A549 (cell line): ENCODE data around the gene ELL. TPM values are rescaled to one million over a fixed set of nuclear protein-coding genes. Genes with fewer than 3 reads are reported as not detected.
A peak's percentile ranks its signal among the peaks of the same experiment; 100 is the strongest.
"Not testable (repeated sequence)": the region's sequence is repeated elsewhere in the genome, so short reads cannot be mapped to it uniquely, and the experiment has no call there.

Experiments used
- ATAC-seq, 2 experiments: fragments of 200-7000 bp in 1 of 2; fragments of >200 bp in 1 of 2; cut with Nextera tagmentation in 1 of 2; cut with Tn5 transposase in 1 of 2; 3 replicates each; pipeline versions ENCODE4 v1.8.0 to v1.9.1; 2018 to 2020; ENCODE audit warnings: mild to moderate bottlenecking in 1 of 2, moderate library complexity in 1 of 2
- CTCF ChIA-PET: fragments of 300-600 bp; sonication (Branson Sonifier 250); formaldehyde crosslinking; extraction: SDS; loops from one replicate; lab custom pipeline; 2021; ENCODE audit warnings: antibody characterized with exemption, inconsistent platforms; lab: Yijun Ruan, JAX
- POLR2A ChIA-PET: fragments of 350-600 bp; formaldehyde crosslinking; extraction: SDS; loops from one replicate; lab custom pipeline; 2021; ENCODE audit warnings: antibody characterized with exemption, inconsistent platforms; lab: Yijun Ruan, JAX
- DNase-seq, 2 experiments: peaks; one replicate each; pipeline versions ENCODE4 v3.0.0 to v3.0.0-alpha.2; 2011 to 2016; ENCODE audit warnings: low read depth in 1 of 2, low spot score in 1 of 2
- FAIRE-seq: peaks from 2 replicates; lab custom pipeline; 2011; peaks lifted over from hg19 to GRCh38; lab: Jason Lieb, UNC
- H3K27ac ChIP-seq, 2 experiments: fragments of >200 bp; sonication (Bioruptor Twin); formaldehyde crosslinking; 3 replicates each; pipeline ENCODE4 v1.5.1; 2016 to 2017
- H3K4me1 ChIP-seq: fragments of >200 bp; sonication (Bioruptor Twin); formaldehyde crosslinking; 3 replicates; pipeline ENCODE4 v1.6.1; 2016
- H3K4me2 ChIP-seq: fragments of >200 bp; sonication (Bioruptor Twin); formaldehyde crosslinking; 3 replicates; pipeline ENCODE4 v1.6.1; 2016
- H3K4me3 ChIP-seq: fragments of >200 bp; sonication (Bioruptor Twin); formaldehyde crosslinking; 3 replicates; pipeline ENCODE4 v1.5.1; 2016
- H3K9me3 ChIP-seq: fragments of >200 bp; sonication (Bioruptor Twin); formaldehyde crosslinking; 3 replicates; pipeline ENCODE4 v1.6.1; 2016
- CBX8 ChIP-seq: fragments of 200-600 bp; sonication (generic); IDR thresholded peaks from 2 replicates; pipeline ENCODE4 v1.6.1; 2016
- JUN ChIP-seq, 2 experiments: fragments of >200 bp; sonication (Bioruptor Twin); formaldehyde crosslinking; IDR thresholded peaks; 2 replicates in 1 of 2; 3 replicates in 1 of 2; pipeline ENCODE4 v1.6.1; 2016 to 2017
- KDM1A ChIP-seq: fragments of 200-600 bp; sonication (generic); IDR thresholded peaks from 2 replicates; pipeline ENCODE4 v1.6.1; 2016; ENCODE audit warnings: low read depth, mild to moderate bottlenecking
- MAFK ChIP-seq: fragments of 450-650 bp; IDR thresholded peaks from 2 replicates; pipeline ENCODE4 v1.6.1; 2014; ENCODE audit not compliant: partially characterized antibody
- MYC ChIP-seq: IDR thresholded peaks from 2 replicates; pipeline ENCODE4 v1.6.1; 2012; ENCODE audit warnings: mild to moderate bottlenecking, inconsistent platforms, low read length, improper control_type of control experiment, borderline replicate concordance
- PHF8 ChIP-seq: fragments of 200-600 bp; sonication (generic); IDR thresholded peaks from 2 replicates; pipeline ENCODE4 v1.6.1; 2016; ENCODE audit warnings: low read depth, mild to moderate bottlenecking, antibody characterized with exemption, moderate library complexity, borderline replicate concordance
- POLR2A ChIP-seq: IDR thresholded peaks from 2 replicates; pipeline ENCODE4 v1.6.1; 2012; ENCODE audit warnings: mild to moderate bottlenecking, low read length
- RCOR1 ChIP-seq: fragments of 150-350 bp; IDR thresholded peaks from 2 replicates; pipeline ENCODE4 v1.6.1; 2014; ENCODE audit warnings: antibody characterized with exemption, low read length, low read depth
- WGBS: methylation state at CpG from one replicate; pipeline ENCODE4 v1.1.6; 2017; ENCODE audit errors: missing lambda C conversion rate; 5-methylcytosine and 5-hydroxymethylcytosine counted together
- polyA plus RNA-seq, 4 experiments: library from polyadenylated mRNA; depleted of rRNA in 3 of 4; stranded (reverse); fragments of >200 nt; fragmentation: RNase III in 1 of 4; extraction: RNeasy Plus Mini Kit Qiagen cat#74134 plus additional on column Dnase treatment in 1 of 4; gene quantifications; 2 replicates in 3 of 4; 3 replicates in 1 of 4; pipeline ENCODE4 v1.2.3, GENCODE V29; 2011 to 2017
- TF ChIP-seq, protein P1 (sequence below): IDR thresholded peaks from 2 replicates; pipeline ENCODE4 v1.6.1; 2012; ENCODE audit warnings: low read depth, borderline replicate concordance
- TF ChIP-seq, protein P2 (sequence below): fragments of >200 bp; sonication (Bioruptor Twin); formaldehyde crosslinking; IDR thresholded peaks from 3 replicates; pipeline ENCODE4 v1.6.1; 2016
- TF ChIP-seq, protein P3 (sequence below): fragments of >200 bp; sonication (Bioruptor Twin); formaldehyde crosslinking; IDR thresholded peaks from 3 replicates; pipeline ENCODE4 v1.5.1; 2016
- TF ChIP-seq, protein P4 (sequence below): IDR thresholded peaks from 2 replicates; pipeline ENCODE4 v1.6.1; 2012
- TF ChIP-seq, protein P5 (sequence below): fragments of 250-450 bp; sonication (Bioruptor Pico); IDR thresholded peaks from 2 replicates; pipeline ENCODE4 v1.5.0; 2020; ENCODE audit warnings: low read depth, mild to moderate bottlenecking, moderate library complexity
- TF ChIP-seq, protein P6 (sequence below): fragments of 450-650 bp; IDR thresholded peaks from 2 replicates; pipeline ENCODE4 v1.6.1; 2014; ENCODE audit warnings: antibody characterized with exemption

Gene ELL
- polyA plus RNA-seq, 2 of the 4 experiments (the other 2 are of a cell fraction), result 1.6 to 3.6 TPM

DNA sequence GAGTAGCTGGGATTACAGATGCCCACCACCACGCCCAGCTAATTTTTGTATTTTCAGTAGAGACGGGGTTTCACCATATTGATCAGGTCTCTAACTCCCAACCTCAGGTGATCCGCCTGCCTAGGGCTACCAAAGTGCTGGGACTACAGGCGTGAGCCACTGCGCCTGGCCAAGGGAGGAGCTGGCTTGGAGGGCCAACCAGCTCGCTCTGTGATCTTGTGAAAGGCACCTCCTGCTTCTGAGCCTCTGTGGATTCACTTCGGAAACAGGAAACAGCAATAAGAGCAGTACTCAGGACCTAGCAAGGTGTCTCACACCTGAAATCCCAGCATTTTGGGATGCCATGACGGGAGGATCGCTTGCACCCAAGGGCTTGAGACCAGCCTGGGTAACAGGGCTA, 2.0 kb upstream of the ELL start (continued):
- no peak for TF ChIP-seq CBX8
- TF ChIP-seq, protein P1, sequence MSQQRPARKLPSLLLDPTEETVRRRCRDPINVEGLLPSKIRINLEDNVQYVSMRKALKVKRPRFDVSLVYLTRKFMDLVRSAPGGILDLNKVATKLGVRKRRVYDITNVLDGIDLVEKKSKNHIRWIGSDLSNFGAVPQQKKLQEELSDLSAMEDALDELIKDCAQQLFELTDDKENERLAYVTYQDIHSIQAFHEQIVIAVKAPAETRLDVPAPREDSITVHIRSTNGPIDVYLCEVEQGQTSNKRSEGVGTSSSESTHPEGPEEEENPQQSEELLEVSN, result no peak

DNA sequence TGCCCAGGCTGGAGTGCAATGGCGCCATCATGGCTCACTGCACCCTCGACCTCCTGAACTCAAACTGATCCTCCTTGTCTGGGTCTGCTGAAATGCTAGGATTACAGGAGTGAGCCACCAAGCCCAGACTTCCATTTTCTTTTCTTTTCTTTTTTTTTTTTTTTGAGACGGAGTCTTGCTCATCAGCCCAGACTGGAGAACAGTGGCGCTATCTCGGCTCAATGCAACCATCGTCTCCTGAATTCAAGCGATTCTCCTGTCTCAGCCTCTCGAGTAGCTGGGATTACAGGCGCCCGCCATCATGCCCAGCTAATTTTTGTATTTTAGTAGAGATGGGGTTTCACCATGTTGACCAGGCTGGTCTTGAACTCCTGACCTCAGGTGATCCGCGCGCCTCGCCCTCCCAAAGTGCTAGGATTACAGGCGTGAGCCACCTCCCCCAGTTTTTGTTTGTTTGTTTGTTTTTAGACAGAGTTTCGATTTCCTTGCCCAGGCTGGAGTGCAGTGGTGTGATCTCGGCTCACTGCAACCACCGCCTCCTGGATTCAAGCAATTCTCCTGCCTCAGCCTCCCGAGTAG, 1.1 kb upstream of the ELL start:
- Histone ChIP-seq H3K4me2 (peak overlapping the region; percentile 50), H3K4me3 (peak overlapping the region; percentile 32), H3K27ac (peak overlapping the region; percentile 51 to 75)
- H3K9me3 ChIP-seq, DNase-seq, FAIRE-seq, H3K4me1 ChIP-seq, ATAC-seq: not testable (repeated sequence)
- WGBS, result 80% methylated on average over 19 of the region's 19 CpGs
- TF ChIP-seq, protein P2, sequence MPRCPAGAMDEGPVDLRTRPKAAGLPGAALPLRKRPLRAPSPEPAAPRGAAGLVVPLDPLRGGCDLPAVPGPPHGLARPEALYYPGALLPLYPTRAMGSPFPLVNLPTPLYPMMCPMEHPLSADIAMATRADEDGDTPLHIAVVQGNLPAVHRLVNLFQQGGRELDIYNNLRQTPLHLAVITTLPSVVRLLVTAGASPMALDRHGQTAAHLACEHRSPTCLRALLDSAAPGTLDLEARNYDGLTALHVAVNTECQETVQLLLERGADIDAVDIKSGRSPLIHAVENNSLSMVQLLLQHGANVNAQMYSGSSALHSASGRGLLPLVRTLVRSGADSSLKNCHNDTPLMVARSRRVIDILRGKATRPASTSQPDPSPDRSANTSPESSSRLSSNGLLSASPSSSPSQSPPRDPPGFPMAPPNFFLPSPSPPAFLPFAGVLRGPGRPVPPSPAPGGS, result peak; percentile 0; the same call in 1 of the 3 replicates
- 0 out of 5 replicates have a peak, but pooled peaks of 1 of the 2 experiments have one; percentile 27 for TF ChIP-seq JUN (IDR thresholded peaks at IDR 0.05)
- TF ChIP-seq, protein P3, sequence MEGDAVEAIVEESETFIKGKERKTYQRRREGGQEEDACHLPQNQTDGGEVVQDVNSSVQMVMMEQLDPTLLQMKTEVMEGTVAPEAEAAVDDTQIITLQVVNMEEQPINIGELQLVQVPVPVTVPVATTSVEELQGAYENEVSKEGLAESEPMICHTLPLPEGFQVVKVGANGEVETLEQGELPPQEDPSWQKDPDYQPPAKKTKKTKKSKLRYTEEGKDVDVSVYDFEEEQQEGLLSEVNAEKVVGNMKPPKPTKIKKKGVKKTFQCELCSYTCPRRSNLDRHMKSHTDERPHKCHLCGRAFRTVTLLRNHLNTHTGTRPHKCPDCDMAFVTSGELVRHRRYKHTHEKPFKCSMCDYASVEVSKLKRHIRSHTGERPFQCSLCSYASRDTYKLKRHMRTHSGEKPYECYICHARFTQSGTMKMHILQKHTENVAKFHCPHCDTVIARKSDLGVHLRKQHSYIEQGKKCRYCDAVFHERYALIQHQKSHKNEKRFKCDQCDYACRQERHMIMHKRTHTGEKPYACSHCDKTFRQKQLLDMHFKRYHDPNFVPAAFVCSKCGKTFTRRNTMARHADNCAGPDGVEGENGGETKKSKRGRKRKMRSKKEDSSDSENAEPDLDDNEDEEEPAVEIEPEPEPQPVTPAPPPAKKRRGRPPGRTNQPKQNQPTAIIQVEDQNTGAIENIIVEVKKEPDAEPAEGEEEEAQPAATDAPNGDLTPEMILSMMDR, result peak; percentile 13; the same call in 2 of the 3 replicates
- POLR2A ChIA-PET, result interaction anchor here (0.7 kb wide), 1 partner anchor 37 kb away, joined by 3 read pairs; no protein-coding TSS in a partner anchor
- CTCF ChIA-PET, result interaction anchor here (0.7 to 1.3 kb wide), 4 partner anchors 62 to 454 kb away, joined by 3 to 6 read pairs (median 4); no protein-coding TSS in a partner anchor

DNA sequence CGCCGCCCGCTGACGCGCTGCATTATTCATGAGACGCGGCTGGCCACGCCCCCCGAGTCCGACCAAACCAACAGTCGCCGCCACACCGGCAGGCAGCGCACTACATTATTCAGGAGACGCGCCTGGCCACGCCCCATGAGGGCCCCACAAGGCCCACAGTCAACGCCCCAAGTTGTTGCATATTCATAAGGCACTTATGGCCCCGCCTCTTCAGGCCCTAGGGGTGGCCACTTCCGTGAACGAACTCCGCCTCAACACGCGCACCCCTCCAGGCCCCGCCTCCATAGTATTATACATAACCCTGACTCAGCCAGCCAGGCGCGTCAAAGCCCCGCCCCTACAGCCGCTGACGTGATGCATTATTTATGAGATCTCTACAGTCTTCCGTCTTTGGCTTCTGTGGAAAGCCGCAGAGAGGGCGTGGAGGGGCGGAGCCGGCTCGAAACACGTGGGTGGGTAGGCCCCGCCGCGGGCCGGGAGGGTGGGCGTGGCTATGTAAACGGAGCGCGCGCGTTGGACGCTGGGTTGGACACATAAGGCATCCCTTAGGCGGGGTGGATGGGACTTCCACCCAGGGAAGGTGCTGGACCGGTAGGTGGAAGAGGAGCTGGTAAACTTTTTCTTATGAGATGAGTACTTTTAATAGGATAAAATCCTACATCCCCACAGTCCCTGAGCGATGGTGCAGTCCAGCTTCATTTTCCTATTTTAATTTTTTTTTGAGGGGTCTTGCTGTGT, 423 bp upstream of the ELL start:
- peak overlapping the region; percentile 51 to 97 for H3K27ac ChIP-seq
- 2% methylated on average over 18 of the region's 51 CpGs for WGBS
- peak; percentile 74 for TF ChIP-seq MYC
- TF ChIP-seq POLR2A, result peak; percentile 62
- TF ChIP-seq, protein P4, sequence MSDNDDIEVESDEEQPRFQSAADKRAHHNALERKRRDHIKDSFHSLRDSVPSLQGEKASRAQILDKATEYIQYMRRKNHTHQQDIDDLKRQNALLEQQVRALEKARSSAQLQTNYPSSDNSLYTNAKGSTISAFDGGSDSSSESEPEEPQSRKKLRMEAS, result peak; percentile 21
- TF ChIP-seq RCOR1, result no peak
- TF ChIP-seq PHF8, result peak; percentile 67; the same call in 1 of the 2 replicates
- TF ChIP-seq, protein P5, sequence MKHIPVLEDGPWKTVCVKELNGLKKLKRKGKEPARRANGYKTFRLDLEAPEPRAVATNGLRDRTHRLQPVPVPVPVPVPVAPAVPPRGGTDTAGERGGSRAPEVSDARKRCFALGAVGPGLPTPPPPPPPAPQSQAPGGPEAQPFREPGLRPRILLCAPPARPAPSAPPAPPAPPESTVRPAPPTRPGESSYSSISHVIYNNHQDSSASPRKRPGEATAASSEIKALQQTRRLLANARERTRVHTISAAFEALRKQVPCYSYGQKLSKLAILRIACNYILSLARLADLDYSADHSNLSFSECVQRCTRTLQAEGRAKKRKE, result no peak
- TF ChIP-seq, protein P6, sequence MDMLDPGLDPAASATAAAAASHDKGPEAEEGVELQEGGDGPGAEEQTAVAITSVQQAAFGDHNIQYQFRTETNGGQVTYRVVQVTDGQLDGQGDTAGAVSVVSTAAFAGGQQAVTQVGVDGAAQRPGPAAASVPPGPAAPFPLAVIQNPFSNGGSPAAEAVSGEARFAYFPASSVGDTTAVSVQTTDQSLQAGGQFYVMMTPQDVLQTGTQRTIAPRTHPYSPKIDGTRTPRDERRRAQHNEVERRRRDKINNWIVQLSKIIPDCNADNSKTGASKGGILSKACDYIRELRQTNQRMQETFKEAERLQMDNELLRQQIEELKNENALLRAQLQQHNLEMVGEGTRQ, result peak; percentile 46; the same call in 1 of the 2 replicates
- TF ChIP-seq KDM1A, result 0 out of 2 replicates have a peak, but pooled peaks have one; percentile 65
- TF ChIP-seq MAFK, result peak; percentile 87
- TF ChIP-seq, protein P2, result peak; percentile 50; the same call in 1 of the 3 replicates
- peak overlapping the region; percentile 100 for H3K4me3 ChIP-seq
- ATAC-seq (peak; percentile 88 to 91), DNase-seq (peak; percentile 88 to 100), FAIRE-seq (no peak)
- CTCF ChIA-PET, result interaction anchor here (0.6 to 1.4 kb wide), 8 partner anchors 40 to 455 kb away, joined by 3 to 6 read pairs (median 3); no protein-coding TSS in a partner anchor
- peaks cover 9% of the 10 kb centered on the region for H3K4me1 ChIP-seq
- H3K9me3 ChIP-seq, result no peaks in the 10 kb centered on the region
- POLR2A ChIA-PET, result interaction anchor here (0.7 to 1.0 kb wide), 2 partner anchors 35 to 36 kb away, joined by 3 to 5 read pairs; partner anchors contain the start of gene KXD1
- H3K4me2 ChIP-seq, result peak overlapping the region; percentile 50
